ENCODE data around the gene TRIM67. TPM values are rescaled to one million over a fixed set of nuclear protein-coding genes. Genes with fewer than 3 reads are reported as not detected.

Gene TRIM67
- total and polyA plus RNA-seq, 2 of the 4 experiments (the other 2 are of a cell fraction), result not detected

DNA sequence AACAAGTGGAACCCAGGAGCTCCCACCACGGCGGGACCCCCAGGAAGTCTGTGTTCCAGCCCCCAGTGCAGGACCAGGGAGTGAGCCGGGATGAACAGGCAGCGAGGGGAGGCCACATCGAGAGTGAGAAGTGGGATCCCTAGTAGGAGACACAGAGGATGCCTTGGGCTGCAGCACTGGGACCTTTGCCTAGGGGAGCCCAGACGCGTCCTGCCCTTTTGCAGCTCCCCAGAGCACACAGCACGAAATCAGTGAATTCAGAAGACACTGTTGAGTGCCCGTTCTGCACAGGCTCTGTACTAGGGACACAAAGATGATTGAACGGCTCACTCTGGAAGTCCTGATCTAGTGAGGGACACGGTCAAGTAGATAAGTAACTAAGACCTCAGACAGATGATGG, 23.5 kb downstream of the TRIM67 start:
- in situ Hi-C loops (cut with MboI; ENCODE audit: low sequenced_read_pairs), result no loop called here
- Histone ChIP-seq H2AFZ (replicated peaks; ENCODE audit: low read length, poor library complexity) (no peak overlapping the region), H3K4me2 (ENCODE audit: low read depth, low read length) (no peak overlapping the region), H3K56ac (ENCODE audit: extremely low read depth, insufficient read depth, low read length) (no peak overlapping the region), H3K9me3 (ENCODE audit: control insufficient read depth, insufficient read depth, low read length) (no peaks in the 10 kb centered on the region), H3K14ac (replicated peaks; ENCODE audit: low read depth, low read length) (no peak overlapping the region), H4K20me1 (ENCODE audit: insufficient read depth, low read length) (no peaks in the 10 kb centered on the region), H2AK5ac (ENCODE audit: low read depth, low read length) (no peak overlapping the region), H3K9me1 (ENCODE audit: insufficient read depth, low read length) (no peaks in the 10 kb centered on the region), H2BK15ac (ENCODE audit: low read depth, low read length) (no peak overlapping the region), H3K18ac (ENCODE audit: low read depth, low read length) (no peak overlapping the region), H2BK120ac (ENCODE audit: low read depth, low read length) (no peak overlapping the region), H3K23ac (ENCODE audit: low read depth, low read length) (no peak overlapping the region), H3K9ac (ENCODE audit: low read depth, low read length) (no peak overlapping the region), H2BK5ac (ENCODE audit: low read depth, low read length, poor library complexity, severe bottlenecking) (no peak overlapping the region), H3K27ac (ENCODE audit: insufficient read depth, low read length) (no peak overlapping the region), H4K8ac (ENCODE audit: low read depth in 2 of 2, low read length in 2 of 2) (no peak overlapping the region), H3K4me3 (ENCODE audit: insufficient read depth, low read depth, low read length) (no peak overlapping the region), H3K36me3 (ENCODE audit: control insufficient read depth, insufficient read depth, low read length) (no peaks in the 10 kb centered on the region), H4K91ac (ENCODE audit: insufficient read depth, low read depth, low read length) (no peak overlapping the region), H2AK9ac (replicated peaks; ENCODE audit: low read depth, low read length, poor library complexity) (no peak overlapping the region), H3K4ac (ENCODE audit: low read depth, low read length) (no peak overlapping the region), H3K79me1 (ENCODE audit: low read depth in 1 of 2, low read length in 2 of 2) (no peaks in the 10 kb centered on the region), H3K4me1 (ENCODE audit: control insufficient read depth, insufficient read depth, low read length) (no peaks in the 10 kb centered on the region), H4K5ac (ENCODE audit: low read depth, low read length) (no peak overlapping the region), H3K27me3 (ENCODE audit: control insufficient read depth, insufficient read depth, low read length) (peaks cover 18% of the 10 kb centered on the region), H2BK20ac (ENCODE audit: low read depth, low read length) (no peak overlapping the region)
- TF ChIP-seq FOS (IDR thresholded peaks at IDR 0.05; ENCODE audit: low read depth, low read length), result no peak
- no peak for TF ChIP-seq RCOR1 (IDR thresholded peaks at IDR 0.05; ENCODE audit: insufficient replicate concordance, low read length)
- no peak for TF ChIP-seq NFE2L2 (IDR thresholded peaks at IDR 0.05; ENCODE audit: low read depth, low read length)
- no peak for TF ChIP-seq BHLHE40 (IDR thresholded peaks at IDR 0.05; ENCODE audit: low read depth, low read length)
- TF ChIP-seq RAD21 (IDR thresholded peaks at IDR 0.05; ENCODE audit: low read length), result no peak
- POLR2A ChIA-PET (ENCODE audit: unreplicated experiment), result no interaction called here
- no peak for ATAC-seq (ENCODE audit: low read depth)
- BruUV-seq (replicated peaks), result no TSS peak
- dilution Hi-C loops (cut with HindIII; ENCODE audit: low sequenced_read_pairs, unreplicated experiment), result no loop called here
- no peak for DNase-seq
- WGBS, 2 experiments (ENCODE audit: extremely low coverage in 2 of 2, insufficient read length in 1 of 2), result 62% methylated on average over 4 of the region's 11 CpGs; no CpG with 5 or more reads in 1 of the 2 experiments
- CTCF ChIA-PET, result no interaction called here
- intact Hi-C loops (cut with micrococcal nuclease), result no loop called here

Measured in IMR-90 (cell line).